HG03457 (cell line): ENCODE data around the gene SMURF2.
A peak's percentile ranks its signal among the peaks of the same experiment; 100 is the strongest.

ENCODE experiments used
- ATAC-seq: cut with Tn5 transposase; IDR thresholded peaks from one replicate; pipeline ENCODE4 v1.9.1; 2021; ENCODE audit warnings: moderate number of reproducible peaks; ENCODE audit not compliant: unreplicated experiment

Gene SMURF2

DNA sequence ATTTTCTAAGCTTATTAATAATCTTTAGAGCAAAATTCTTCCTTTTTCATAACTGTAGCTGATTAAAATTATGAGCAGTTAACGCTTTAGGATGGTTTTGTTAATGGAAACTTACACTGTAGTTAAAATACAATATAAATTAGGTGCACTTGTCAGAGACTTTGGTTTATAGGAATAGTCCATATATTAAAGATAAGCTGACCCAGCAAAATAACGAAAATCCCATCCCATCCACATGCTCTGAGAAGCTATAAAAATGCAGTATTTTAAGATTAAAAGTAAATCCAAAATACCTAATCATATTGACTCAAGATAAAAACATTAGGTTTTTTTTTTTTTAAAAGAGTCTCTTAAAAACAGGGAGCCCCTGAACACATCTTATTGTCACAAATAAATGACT, 117.4 kb downstream of the SMURF2 start:
- no peak for ATAC-seq

DNA sequence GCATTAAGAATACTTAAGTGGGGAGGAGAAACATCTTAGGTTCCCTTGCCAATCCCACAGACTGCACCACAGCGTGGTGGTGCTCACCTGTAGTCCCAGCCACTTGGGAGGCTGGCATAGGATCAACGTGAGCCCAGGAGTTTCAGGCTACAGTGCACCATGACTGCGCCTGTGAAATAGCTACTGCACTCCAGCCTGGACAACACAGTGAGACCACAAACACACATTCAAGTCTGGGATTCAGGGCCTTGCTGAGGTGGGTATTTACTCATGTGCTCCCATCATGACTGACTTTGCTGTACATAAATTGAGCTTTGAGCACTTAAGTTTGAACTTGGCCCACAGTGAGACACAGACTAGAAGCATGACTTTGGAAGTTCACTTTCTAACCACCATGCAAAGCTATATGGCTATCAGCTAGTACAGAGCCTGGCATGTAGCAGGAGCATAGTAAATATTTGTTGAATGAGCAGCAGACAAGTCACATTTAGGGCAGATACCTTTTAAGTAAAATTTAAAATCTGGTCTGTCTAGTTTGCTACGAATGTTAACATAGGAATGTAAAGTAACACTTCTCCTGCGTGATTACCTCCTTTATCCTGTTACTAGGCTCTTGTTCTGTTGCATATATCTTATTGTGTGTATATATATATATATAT, 121.9 kb downstream of the SMURF2 start:
- no peak for ATAC-seq

DNA sequence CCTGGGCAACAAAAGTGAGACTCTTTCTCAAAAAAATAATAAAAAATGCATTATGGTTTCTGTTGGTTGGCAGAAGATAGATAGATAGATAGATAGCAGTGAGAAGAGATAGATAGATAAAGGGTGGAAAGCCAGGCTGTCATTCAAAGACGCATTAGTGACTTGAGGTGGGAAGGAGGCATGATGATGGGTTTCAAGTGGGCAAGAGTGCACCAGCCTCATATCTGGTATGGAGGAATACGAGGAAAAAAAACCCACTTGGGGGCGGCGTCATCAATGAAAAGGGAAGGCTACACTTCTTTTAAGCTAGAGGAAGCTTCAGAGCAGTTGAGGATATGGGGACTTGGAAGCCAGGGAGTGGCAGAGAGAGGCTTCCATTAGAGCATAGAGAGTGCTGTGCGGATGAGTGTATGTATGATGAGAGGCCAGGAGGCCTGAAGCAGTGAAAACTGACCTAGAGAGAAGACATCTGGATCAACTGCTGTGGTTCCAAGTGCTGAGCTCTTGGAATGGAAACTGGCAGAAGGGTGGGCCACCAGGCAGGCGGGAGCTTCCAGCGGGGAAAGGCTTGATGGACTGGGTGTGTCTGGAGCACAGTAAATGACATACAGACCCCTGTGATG, 123.5 kb downstream of the SMURF2 start:
- ATAC-seq: no peak

DNA sequence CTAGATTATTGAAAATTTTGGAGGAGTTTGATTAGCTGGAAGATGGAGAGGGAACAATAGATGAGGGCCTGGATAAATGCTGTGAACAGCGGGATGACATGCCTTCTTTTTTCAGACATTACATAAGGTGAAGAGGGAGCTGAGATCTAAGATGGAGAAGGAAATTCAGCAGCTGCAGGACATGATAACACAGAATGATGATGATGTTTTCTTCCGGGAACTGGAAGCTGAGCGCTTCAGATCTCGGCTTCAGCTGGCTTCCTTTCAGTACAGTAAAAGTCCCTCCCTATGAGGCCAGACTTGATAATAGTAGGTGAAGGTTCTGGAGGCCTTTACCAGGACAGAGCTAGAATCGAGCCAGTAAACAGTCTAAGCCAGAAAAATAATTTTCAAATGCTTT, 124.6 kb downstream of the SMURF2 start:
- no peak for ATAC-seq

DNA sequence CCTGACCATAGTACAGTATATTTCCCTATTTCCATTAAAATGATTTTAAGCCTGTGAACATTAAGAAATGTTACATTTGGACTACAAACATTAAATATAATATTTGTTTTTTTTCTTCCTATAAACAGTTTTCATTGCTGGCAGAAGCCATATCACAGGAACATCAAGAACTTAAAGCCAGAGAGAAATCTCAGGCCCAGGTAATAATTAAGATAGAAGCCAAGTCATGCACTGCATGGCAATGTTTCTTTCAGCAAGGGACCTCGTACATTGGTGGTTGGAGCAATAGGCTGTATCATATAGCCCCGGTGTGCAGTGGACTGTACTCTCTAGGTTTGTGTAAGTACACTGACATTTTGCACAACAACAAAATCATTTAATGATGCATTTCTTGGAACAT, 125.2 kb downstream of the SMURF2 start:
- no peak for ATAC-seq

DNA sequence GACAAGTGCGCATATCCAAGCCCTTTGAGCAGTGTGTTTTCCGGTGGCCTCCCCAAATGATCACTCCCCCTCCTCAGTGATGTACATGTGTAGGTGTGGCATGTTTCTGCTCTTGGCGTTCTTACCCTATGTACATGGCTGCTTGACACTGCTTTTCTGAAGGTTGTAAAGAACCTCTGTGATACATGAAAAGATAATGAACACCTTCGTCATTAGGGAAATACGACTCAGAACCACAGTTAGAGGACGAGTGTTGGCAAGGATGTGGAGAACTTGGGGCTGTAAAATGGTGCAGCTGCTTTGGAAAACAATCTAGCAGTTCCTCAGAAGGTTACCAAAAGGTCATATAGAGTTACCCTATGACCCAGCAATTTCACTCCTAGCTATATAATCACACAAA, 126.8 kb downstream of the SMURF2 start:
- no peak for ATAC-seq

DNA sequence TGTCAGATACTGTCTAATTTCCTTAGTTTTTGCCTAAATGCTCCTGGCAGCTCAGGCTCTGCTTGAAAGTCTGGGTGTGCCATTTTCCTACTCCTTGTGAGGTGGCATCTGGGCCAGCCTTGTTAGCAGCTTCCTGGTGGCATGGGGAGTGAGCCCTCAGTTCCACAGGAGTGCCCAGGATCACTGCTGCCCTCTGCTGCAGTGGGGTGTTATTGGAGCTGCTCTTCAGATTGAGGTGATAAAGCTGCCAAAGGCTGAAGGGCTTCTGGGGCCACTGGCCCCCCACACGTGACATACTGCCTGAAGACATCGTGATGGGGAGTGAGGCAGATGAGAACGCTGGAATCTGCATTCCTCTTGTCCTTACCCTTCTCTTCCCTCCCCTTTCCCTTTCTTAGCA, 127.9 kb downstream of the SMURF2 start:
- ATAC-seq: no peak

DNA sequence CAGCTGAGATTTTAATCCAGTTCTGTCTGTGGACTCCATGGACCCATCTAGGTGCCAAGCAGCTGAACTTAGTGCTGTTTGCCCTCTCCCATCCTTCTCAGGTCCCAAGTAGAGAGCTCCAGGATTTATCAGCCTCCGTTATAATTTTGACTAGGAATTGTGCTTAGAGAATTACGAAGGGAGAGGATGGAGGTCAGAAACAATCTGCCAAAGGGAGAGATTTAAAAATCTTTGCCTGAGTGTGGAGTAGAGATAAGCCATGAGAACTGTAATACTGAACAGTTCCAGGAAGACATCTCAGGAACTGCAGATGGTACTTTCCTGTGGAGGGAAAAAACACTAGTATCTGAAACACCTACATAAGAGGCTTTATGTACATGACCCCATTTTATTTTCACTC, 128.3 kb downstream of the SMURF2 start:
- ATAC-seq: no peak

DNA sequence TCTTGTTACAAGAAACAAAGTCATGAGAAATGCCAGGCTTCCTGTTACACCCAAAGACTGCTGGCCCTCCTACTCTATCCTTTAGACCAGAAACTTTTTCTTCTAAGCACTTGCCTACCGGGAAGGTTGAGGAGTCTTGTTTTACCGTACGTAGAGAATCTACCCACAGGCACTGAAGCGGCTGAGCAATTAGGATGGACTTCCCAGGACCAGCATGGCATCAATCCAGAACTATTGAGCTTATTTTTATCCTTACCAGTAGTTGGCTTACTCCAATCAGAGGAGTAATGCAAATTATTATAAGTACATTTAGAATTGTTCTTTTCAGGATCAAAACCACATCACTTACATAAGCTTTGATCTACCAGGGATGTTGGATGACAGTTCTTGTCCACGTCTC, 129.7 kb downstream of the SMURF2 start:
- ATAC-seq: no peak

DNA sequence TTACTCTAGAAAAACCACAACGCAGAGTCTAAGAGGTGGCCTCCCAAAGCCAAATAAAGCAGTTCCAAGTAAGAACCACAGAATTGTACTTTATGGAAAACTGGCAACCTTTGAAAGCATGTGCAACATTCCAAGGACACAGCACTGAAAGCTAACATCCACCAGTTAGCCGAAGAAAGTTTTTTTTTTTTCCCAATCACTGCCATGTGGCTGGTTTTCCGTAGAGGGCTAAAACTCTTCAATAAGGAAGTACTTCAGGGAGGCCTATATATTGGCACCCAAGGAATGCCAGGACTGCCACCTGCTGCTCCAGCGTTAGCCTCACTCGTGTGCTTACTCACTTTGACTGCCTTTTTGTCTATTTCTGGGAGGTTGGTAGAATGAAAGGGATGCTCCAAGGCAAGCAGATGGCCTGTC, 130.1 kb downstream of the SMURF2 start:
- ATAC-seq: no peak

DNA sequence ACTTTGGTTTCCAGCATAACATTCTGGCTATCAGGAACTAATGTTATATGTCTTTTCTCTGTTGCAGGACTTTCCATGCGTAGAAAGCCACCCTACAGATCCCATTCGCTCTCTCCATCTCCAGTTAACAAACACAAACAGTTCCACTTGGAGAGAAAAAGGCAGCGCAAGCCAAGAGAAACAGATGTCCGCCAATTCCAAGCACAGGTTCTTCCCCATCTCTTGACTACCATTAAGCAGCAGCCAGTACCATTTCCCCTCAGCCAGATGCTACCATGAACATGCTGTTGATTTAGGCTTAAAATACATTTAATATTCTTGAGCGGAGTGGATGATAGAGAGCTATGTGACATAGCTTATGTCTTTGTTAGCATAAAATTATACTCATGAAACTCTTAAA, 132.9 kb downstream of the SMURF2 start:
- no peak for ATAC-seq

DNA sequence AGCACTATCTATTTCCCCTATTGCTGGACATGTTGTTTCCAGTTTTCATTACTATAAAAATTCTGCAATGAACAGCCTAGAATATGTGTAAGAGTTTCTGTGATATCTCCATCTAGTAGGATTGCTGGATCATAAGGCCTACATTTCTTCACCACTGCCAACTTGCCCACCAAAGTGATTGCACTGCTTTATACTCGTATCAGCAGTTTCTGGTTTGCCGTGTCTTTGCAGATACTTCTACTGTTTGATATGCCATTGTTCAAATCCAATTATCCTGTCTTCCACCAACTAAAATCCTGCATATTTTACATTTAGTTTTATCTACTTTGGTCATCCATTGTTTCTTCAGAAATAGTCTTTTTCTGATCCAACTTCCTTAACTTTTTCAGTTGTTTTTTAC, 134.2 kb downstream of the SMURF2 start:
- ATAC-seq: no peak

DNA sequence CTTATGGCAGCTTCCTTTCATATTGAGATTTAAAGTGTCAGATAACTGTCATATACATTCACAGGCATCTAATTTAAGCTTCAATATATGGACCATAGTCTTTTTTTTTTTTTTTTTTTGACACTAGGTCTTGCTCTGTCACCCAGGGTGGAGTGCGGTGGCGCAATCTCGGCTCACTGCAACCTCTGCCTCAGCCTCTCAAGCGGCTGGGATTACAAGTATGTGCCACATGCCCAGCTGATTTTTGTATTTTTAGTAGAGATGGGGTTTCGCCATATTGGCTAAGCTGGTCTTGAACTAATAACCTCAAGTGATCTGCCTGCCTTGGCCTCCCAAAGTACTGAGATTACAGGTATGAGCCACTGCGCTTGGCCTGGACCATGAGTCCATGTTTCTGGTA, 141.7 kb downstream of the SMURF2 start:
- ATAC-seq: no peak

DNA sequence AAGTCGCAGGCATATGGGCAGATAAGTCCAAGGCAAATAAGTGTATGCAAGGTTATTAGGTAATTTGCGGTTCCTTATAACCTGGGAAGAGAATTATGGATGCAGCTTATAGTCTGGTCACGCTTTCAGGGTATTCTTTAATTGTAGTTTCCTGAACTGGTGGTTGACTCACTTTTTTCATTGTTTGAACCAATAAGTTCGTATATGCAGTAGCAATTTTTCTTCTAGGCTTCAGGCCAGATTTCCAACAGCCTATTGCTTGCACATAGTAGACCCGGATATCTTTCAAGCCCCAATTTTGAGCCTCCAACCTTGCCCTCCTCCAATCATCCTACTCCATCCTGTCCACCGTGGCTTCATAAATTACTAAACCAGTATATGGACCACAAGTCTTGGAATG, 142.5 kb downstream of the SMURF2 start:
- ATAC-seq: no peak

DNA sequence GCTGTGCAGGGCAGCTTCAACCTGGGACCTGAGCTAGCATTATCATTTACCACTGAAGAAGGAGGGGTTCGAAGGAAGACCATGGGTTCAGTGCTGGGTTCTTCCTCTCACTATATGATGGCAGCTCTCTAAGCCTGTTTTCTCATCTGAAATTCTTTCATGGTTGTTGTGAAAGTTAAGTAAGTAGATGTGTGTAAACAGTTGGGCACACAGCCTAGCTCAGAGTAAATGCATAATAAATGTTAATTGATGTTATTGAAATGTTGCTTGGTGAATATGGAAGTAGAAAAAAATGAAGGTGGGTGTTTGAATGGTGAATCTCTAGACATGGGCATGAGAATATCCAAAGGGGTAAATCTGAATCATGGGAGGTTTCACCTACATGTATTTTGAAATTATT, 146.3 kb downstream of the SMURF2 start:
- no peak for ATAC-seq

DNA sequence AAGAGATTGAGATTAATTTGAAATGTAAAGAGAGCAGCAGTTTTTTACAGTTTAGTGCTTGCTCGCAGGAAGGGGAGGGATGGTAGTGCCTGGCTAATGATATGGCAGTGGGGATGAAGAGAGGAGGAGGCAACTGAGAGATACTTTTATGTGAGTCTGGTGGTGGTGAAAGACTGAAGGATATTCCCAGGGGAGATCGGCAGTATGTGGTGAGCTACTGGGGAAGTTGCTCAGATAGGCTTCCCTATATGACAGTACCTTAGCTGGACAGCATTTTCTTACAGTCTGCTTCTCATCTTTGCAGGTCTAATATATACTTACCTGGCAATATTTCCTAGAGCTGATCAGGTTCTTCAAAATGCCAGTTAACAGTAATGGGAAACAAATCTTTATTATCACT, 146.7 kb downstream of the SMURF2 start:
- ATAC-seq: no peak

DNA sequence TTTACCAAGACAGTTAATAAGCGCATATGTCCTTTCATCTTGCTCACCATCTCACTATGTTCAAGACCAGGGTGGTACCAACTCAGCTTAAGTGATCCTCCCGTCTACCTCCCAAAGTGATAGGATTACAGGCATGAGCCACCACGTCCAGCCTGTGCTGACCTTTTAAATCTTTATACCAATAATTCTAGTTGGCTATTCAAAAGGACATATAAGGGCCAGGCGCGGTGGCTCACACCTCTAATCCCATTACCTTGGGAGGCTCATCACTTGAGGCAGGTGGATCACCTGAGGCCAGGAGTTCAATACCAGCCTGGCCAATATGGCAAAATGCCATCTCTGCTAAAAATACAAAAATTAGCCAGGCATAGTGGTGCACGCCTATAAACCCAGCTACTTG, 152.9 kb downstream of the SMURF2 start:
- no peak for ATAC-seq

DNA sequence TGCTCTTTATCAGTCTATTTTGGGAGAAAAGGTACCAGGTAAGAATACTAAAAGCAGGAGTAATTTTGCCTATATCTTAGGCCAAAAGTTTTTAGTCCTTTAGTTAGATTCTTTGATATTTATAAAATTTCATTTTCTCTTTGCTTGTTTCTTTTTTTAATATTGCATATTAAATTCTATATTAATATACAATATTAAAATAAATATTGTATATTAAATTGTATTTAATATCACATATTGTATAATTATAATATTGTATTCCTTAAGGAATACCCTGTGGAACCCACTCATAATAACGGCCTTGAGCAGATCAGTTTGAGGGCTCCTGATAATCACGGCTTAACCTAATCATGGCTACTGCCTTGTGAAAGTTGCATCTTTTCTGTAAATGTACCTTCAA, 153.4 kb downstream of the SMURF2 start:
- ATAC-seq: no peak

DNA sequence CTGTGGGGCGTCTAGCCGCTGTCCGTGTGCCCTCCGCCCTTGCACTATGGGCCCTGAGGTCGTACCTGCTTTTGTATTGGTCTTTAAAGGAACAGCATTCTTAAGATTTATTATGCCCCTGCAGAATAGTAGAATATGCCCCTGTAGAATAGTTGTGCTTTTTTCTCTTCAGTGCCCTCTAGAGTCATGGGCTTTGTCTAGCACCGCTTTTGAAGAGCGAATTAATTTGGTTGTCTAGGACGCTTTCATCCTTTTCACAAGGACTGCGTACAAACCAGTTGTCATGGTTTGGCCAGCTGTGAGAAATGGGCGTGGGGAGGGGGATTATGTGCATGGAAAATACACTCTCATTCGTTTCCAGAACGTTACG, 154.7 kb downstream of the SMURF2 start:
- peak; percentile 4 for ATAC-seq

DNA sequence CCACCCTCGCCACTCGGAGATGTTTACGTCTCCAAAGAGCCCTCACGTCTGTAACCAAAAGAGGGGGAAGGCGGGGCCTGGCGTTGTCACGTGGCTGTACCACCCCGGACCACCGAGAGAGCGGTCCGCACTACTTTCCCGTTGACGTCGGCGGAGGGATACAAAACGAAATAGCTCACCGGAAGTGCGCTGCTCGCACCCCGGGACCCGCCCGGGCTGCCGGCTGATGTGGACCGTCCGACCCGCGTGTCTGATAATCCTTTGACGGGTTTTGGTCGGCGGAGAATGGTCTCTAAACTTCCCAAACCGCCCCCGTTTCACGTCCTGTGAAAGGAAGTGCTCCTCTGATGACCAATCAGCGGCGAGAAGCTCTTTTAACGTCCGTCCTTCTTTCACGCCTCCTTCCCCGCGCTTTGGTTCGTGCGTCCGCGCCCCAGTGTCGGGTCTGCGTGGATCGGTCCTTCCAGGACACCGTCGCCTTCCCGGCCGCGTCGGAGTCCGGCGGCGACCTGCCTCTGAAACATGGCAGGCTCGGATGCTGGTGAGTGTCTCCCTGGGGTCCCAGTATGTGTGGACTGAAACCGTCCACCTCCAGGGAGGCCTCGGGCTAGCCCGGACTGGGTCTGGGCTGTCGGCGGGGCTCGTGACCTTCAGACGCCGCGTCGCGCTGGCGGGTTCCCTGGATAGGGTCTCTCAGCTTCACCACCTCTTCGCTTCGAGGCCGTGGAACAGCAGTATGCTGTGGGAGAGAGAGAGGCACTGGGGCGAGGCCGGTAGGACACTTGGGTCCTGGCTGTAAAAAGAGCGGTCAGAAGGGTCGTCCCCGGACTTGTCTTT, 155.3 kb downstream of the SMURF2 start, which contains the start of gene CEP95:
Gene CEP95, plus strand, starts transcription at position 402 of the 837 bp plus-strand sequence. Its CDS starts 121 bp downstream, at position 523.
- peak; percentile 44 for ATAC-seq

DNA sequence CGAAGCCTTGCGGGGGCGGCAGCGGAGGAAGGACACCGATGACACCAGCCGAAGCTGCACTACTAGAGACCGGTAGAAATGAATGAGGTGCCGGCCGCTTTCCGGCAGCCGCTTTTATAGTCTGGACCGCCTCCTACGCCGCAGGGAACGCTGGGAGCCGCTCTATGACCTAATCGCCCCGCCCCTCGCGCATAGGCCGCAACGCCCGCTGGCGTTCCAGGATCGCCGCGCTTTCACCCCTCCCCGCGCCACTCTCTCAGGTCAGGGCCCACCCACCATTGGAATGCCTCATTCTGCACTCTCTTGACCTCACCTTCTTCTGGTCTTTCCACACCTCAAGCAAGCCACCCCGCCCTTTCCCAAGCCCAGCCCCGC, 155.9 kb downstream of the SMURF2 start, which contains the start of gene DDX5:
Gene DDX5, minus strand, starts transcription at position 89 of the 375 bp plus-strand sequence. CDS start 170 bp downstream, outside the sequence.
- peak; percentile 48 for ATAC-seq
